Liver (tissue), 9 donors: ENCODE results near the gene ASAP2. TPM values are rescaled to one million over a fixed set of nuclear protein-coding genes. Genes with fewer than 3 reads are reported as not detected.

Source experiments
- DNase-seq: peaks from one replicate; pipeline ENCODE4 v3.0.0-alpha.2; 2017; ENCODE audit warnings: low spot score
- H3K27ac ChIP-seq, 2 donors: one replicate each; pipeline ENCODE4 v1.7.0; 2013; ENCODE audit warnings: inconsistent platforms in 2 of 2, low read length in 2 of 2, control low read depth in 1 of 2, low read depth in 1 of 2, mild to moderate bottlenecking in 1 of 2
- H3K27me3 ChIP-seq, 4 donors: one replicate each; pipeline versions ENCODE4 v1.6.1 to v1.7.0; 2013; ENCODE audit warnings: low read length in 3 of 4, inconsistent platforms in 1 of 4, mild to moderate bottlenecking in 1 of 4, moderate library complexity in 1 of 4; ENCODE audit not compliant: control insufficient read depth in 4 of 4, insufficient read depth in 4 of 4
- H3K36me3 ChIP-seq, 4 donors: one replicate each; pipeline versions ENCODE4 v1.6.1 to v1.7.0; 2013; ENCODE audit warnings: low read length in 3 of 4, mild to moderate bottlenecking in 3 of 4, low read depth in 1 of 4, moderate library complexity in 1 of 4; ENCODE audit not compliant: control insufficient read depth in 4 of 4, insufficient read depth in 3 of 4
- H3K4me1 ChIP-seq, 4 donors: one replicate each; pipeline versions ENCODE4 v1.6.1 to v1.7.0; 2013; ENCODE audit warnings: low read length in 3 of 4, mild to moderate bottlenecking in 3 of 4, moderate library complexity in 1 of 4; ENCODE audit not compliant: control insufficient read depth in 4 of 4, insufficient read depth in 4 of 4
- H3K4me3 ChIP-seq, 3 donors: one replicate each; pipeline versions ENCODE4 v1.6.1 to v1.7.0; 2013; ENCODE audit warnings: low read length in 3 of 3, control low read depth in 1 of 3, low read depth in 1 of 3, mild to moderate bottlenecking in 1 of 3
- H3K9ac ChIP-seq, 2 donors: one replicate each; pipeline ENCODE4 v1.7.0; 2013; ENCODE audit warnings: low read length in 2 of 2, mild to moderate bottlenecking in 2 of 2, moderate library complexity in 2 of 2, control low read depth in 1 of 2, low read depth in 1 of 2
- H3K9me3 ChIP-seq, 4 donors: one replicate each; pipeline versions ENCODE4 v1.6.1 to v1.7.0; 2013; ENCODE audit warnings: low read length in 3 of 4; ENCODE audit not compliant: control insufficient read depth in 4 of 4
- ATF3 ChIP-seq: IDR thresholded peaks from 2 replicates; pipeline ENCODE4 v1.6.1; 2016; ENCODE audit warnings: antibody characterized with exemption
- EGR1 ChIP-seq, 2 donors: IDR thresholded peaks; 2 replicates each; pipeline ENCODE4 v1.6.1; 2016 to 2018; ENCODE audit warnings: antibody characterized with exemption in 2 of 2, low read depth in 2 of 2
- GABPA ChIP-seq, 2 donors: IDR thresholded peaks in 1 of 2; conservative IDR thresholded peaks in 1 of 2; 2 replicates each; pipeline ENCODE4 v1.6.1; 2016; ENCODE audit warnings: antibody characterized with exemption in 2 of 2, mild to moderate bottlenecking in 1 of 2, moderate library complexity in 1 of 2
- HNF4A ChIP-seq, 2 donors: conservative IDR thresholded peaks; 2 replicates each; pipeline ENCODE4 v1.6.1; 2016; ENCODE audit warnings: antibody characterized with exemption in 2 of 2, mild to moderate bottlenecking in 2 of 2
- HNF4G ChIP-seq: IDR thresholded peaks from 2 replicates; pipeline ENCODE4 v1.6.1; 2016; ENCODE audit warnings: antibody characterized with exemption
- JUND ChIP-seq, 2 donors: IDR thresholded peaks; 2 replicates each; pipeline ENCODE4 v1.6.1; 2016; ENCODE audit warnings: antibody characterized with exemption in 2 of 2
- MAX ChIP-seq: IDR thresholded peaks from 2 replicates; pipeline ENCODE4 v1.6.1; 2016; ENCODE audit warnings: antibody characterized with exemption
- NR2F2 ChIP-seq: IDR thresholded peaks from 2 replicates; pipeline ENCODE4 v1.6.1; 2016; ENCODE audit warnings: antibody characterized with exemption
- REST ChIP-seq: IDR thresholded peaks from 2 replicates; pipeline ENCODE4 v1.6.1; 2016; ENCODE audit warnings: antibody characterized with exemption, mild to moderate bottlenecking
- RXRA ChIP-seq, 2 donors: IDR thresholded peaks; 2 replicates each; pipeline ENCODE4 v1.6.1; 2017 to 2018; ENCODE audit warnings: antibody characterized with exemption in 2 of 2, mild to moderate bottlenecking in 1 of 2
- SP1 ChIP-seq: IDR thresholded peaks from 2 replicates; pipeline ENCODE4 v1.6.1; 2018; ENCODE audit warnings: antibody characterized with exemption, mild to moderate bottlenecking
- TAF1 ChIP-seq: conservative IDR thresholded peaks from 2 replicates; pipeline ENCODE4 v1.6.1; 2016; ENCODE audit warnings: antibody characterized with exemption, mild to moderate bottlenecking
- YY1 ChIP-seq: IDR thresholded peaks from 2 replicates; pipeline ENCODE4 v1.6.1; 2016; ENCODE audit warnings: antibody characterized with exemption, mild to moderate bottlenecking
- ZBTB33 ChIP-seq: IDR thresholded peaks from 2 replicates; pipeline ENCODE4 v1.6.1; 2016; ENCODE audit warnings: antibody characterized with exemption
- WGBS: extraction: QIAGEN DNeasy Blood & Tissue Kit; methylation state at CpG from one replicate; pipeline ENCODE4 v1.1.7; 2013; 5-methylcytosine and 5-hydroxymethylcytosine counted together
- polyA plus RNA-seq, 2 donors: library from polyadenylated mRNA; stranded (reverse) in 1 of 2; unstranded in 1 of 2; fragments of 200-250 nt in 1 of 2; fragments of >200 nt in 1 of 2; fragmentation: Nextera tagmentation in 1 of 2; extraction: Ambion mirVana in 1 of 2; gene quantifications; one replicate each; pipeline versions ENCODE4 v1.2.1 to v1.2.3, GENCODE V29; 2013 to 2015
- total RNA-seq, 2 donors: library from RNA; depleted of rRNA; stranded (reverse); fragments of >200 nt; gene quantifications; one replicate each; pipeline ENCODE4 v1.2.3, GENCODE V29; 2014
- donor health status: healthy.
- donor health status: healthy.
- donor health status: healthy.
- donor health status: healthy.
- donor health status: healthy.

ASAP2 gene
- total and polyA plus RNA-seq, 4 donors: 0.36 to 5.9 (median 2.6) TPM

GRCh38 chr2:9302755-9303154 lies 96.1 kb downstream of the ASAP2 start:
- Histone ChIP-seq H3K4me1 (no peaks in the 10 kb centered on the region), H3K27ac (no peak overlapping the region), H3K27me3 (no peaks in the 10 kb centered on the region), H3K36me3 (no peaks in the 10 kb centered on the region), H3K4me3 (no peak overlapping the region), H3K9ac (no peak overlapping the region), H3K9me3 (no peaks in the 10 kb centered on the region)
- no peak for TF ChIP-seq HNF4A (conservative IDR thresholded peaks at IDR 0.05)
- WGBS: 95% methylated on average over 2 of the region's 2 CpGs
- no peak for DNase-seq

- Histone ChIP-seq H3K9ac (no peak overlapping the region), H3K36me3 (no peaks in the 10 kb centered on the region), H3K9me3 (no peaks in the 10 kb centered on the region), H3K27ac (no peak overlapping the region), H3K27me3 (no peaks in the 10 kb centered on the region), H3K4me3 (no peak overlapping the region), H3K4me1 (no peaks in the 10 kb centered on the region)
- TF ChIP-seq TAF1 (no peak), MAX (no peak), JUND (IDR thresholded peaks at IDR 0.05) (no peak), ATF3 (no peak)
- WGBS: 94% methylated on average over 11 of the region's 11 CpGs
- no peak for DNase-seq
Measured at GRCh38 chr2:9303528-9304225, 97.1 kb downstream of the ASAP2 start.

GRCh38 chr2:9306911-9307310 lies 100.3 kb downstream of the ASAP2 start:
- no peaks in the 10 kb centered on the region for H3K27me3 ChIP-seq
- no peak overlapping the region for H3K27ac ChIP-seq
- 89% methylated on average over 8 of the region's 8 CpGs for WGBS
- H3K9me3 ChIP-seq: no peaks in the 10 kb centered on the region
- TF ChIP-seq HNF4G (no peak), ZBTB33 (no peak), REST (no peak), SP1 (no peak), NR2F2 (no peak), ATF3 (no peak), GABPA (IDR thresholded peaks at IDR 0.05 in 1 of 2, conservative IDR thresholded peaks at IDR 0.05 in 1 of 2) (no peak), RXRA (IDR thresholded peaks at IDR 0.05) (no peak), EGR1 (IDR thresholded peaks at IDR 0.05; ENCODE audit: low read depth in 2 of 2) (no peak), YY1 (no peak)
- H3K4me3 ChIP-seq: no peak overlapping the region
- no peak overlapping the region for H3K9ac ChIP-seq
- H3K4me1 ChIP-seq: peaks cover 0 to 5% (median under 1%) of the 10 kb centered on the region in 4 donors
- no peaks in the 10 kb centered on the region for H3K36me3 ChIP-seq
- no peak for DNase-seq
